SH-SY5Y (cell line): ENCODE measurements around the gene CHP2.

Source experiments
- GATA2 ChIP-seq: IDR thresholded peaks from 2 replicates; pipeline ENCODE4 v1.6.1; 2011; ENCODE audit warnings: mild to moderate bottlenecking, low read depth, low read length
- GATA3 ChIP-seq: IDR thresholded peaks from 2 replicates; pipeline ENCODE4 v1.6.1; 2011; ENCODE audit warnings: low read depth, mild to moderate bottlenecking, low read length, moderate library complexity

The CHP2 gene

GRCh38 chr16:23754594-23755483, at the start of gene CHP2:
Gene CHP2, plus strand, starts transcription at chr16:23755026. Its CDS starts 24 bp downstream, at chr16:23755050.
- TF ChIP-seq GATA3 (no peak), GATA2 (no peak)

DNA sequence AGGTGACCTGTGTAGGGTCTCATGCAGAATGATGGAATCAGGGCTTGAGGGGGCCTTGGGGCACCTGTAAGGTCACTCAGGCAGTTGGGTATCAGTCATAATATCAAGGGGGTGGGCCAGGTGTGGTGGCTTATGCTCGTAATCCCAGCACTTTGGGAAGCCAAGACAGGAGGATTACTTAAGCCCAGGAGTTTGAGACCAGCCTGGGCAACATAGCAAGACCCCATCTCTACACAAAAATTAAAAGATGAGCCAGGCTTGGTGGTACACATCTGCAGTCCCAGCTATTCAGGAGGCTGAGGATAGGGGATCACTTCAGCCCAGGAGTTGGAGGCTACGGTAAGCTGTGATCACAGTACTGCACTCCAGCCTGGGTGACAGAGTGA, 49.3 kb upstream of the CHP2 start:
- TF ChIP-seq GATA3 (no peak), GATA2 (no peak)

- TF ChIP-seq GATA2 (no peak), GATA3 (no peak)
Measured at GRCh38 chr16:23706439-23706838, 48.4 kb upstream of the CHP2 start.

DNA sequence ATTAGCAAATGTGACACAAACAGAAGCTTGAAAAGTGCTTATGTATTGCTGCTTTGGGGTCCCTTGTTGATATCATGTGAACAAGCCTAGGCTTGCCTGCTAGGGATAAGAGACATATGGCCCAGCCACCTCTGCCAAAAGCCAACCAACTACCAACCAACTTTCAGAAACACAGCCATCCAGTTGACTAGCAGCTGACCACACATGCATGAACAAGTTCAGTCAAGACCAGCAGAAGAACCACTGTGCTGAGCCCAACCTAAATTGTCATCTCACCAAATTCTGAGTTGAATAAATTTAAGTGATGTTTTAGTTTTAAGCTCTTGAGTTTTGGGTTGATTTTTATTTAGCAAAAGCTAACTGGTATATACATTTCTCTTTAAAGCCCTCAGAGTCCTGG, 45.3 kb upstream of the CHP2 start:
- TF ChIP-seq GATA2 (no peak), GATA3 (no peak)

DNA sequence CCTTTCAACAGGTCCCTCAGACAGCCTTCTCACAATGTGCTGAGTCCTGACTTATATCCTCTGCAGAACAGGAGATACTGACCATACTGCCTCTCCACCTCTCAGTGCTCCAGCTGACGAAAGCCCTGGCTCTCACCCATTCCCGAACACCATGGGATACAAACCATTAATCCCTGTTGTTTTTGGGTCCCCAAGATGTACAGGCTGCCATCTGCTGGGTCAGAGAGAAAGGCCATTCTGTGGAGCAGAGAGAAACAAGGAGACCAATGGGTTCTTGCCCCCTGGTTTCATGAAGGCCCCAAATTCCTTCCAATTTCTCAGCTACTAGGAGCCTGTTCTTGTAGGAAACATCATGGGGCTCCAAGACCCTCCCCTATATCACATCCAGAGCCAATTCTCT, 44.8 kb upstream of the CHP2 start:
- TF ChIP-seq GATA2 (no peak), GATA3 (no peak)

- no peak for TF ChIP-seq GATA2
- TF ChIP-seq GATA3 = no peak
Measured at GRCh38 chr16:23710504-23710903, 44.3 kb upstream of the CHP2 start.

GRCh38 chr16:23711785-23712184, 43.0 kb upstream of the CHP2 start:
- TF ChIP-seq GATA2 = no peak
- no peak for TF ChIP-seq GATA3

DNA sequence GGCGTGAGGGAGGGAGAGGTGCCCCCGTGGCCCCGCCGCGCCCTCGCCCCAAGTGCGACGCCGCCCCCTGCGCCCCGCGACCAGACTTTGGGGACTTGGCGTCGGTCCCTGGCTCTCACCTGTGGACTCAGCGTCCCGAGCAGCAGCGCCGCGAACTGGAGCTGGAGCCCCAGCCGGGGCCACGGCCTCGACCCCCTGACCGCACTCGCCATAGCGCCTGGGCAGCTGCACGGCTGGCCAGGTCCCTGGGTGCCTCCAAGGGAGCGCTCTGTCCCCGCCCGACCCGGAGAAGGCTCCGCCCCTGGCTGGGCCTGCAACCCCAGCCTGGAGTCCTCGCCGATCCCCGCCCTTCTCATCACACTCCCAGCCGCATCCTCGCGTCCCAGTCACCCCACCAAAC, 41.9 kb upstream of the CHP2 start, which contains the start of gene ERN2:
Gene ERN2 (minus strand): TSS at position 247 of the 400 bp plus-strand sequence. CDS start 35 bp downstream, at position 212.
- TF ChIP-seq GATA3 (no peak), GATA2 (no peak)

DNA sequence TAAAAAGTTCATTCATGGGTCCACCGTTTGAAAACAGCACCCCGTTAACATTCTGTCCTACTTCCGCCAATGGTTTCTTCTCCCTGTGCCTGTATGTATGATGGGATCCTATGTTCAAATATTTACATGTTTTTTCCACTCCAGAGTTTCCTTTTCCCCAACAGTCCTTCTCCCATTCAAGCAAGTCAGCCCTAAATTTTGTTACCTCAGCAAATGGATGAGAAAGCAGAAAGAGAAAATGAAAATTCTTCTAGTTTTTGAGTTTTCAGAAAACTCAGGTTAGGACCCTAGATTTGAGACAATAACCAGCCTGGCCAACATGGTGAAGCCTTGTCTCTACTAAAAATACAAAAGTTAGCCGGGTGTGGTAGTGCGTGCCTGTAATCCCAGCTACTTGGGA, 38.3 kb upstream of the CHP2 start:
- TF ChIP-seq GATA2 (no peak), GATA3 (no peak)

- TF ChIP-seq GATA3 = no peak
- no peak for TF ChIP-seq GATA2
Measured at GRCh38 chr16:23724096-23724784, 30.6 kb upstream of the CHP2 start.

- TF ChIP-seq GATA2 = no peak
- TF ChIP-seq GATA3 = no peak
Measured at GRCh38 chr16:23724785-23725131, 30.1 kb upstream of the CHP2 start.

- TF ChIP-seq GATA2 (no peak), GATA3 (no peak)
Measured at GRCh38 chr16:23726710-23727109, 28.1 kb upstream of the CHP2 start.

- TF ChIP-seq GATA3 = no peak
- TF ChIP-seq GATA2 = no peak
Measured at GRCh38 chr16:23728112-23728477, 26.7 kb upstream of the CHP2 start.

GRCh38 chr16:23729503-23730424, 25.1 kb upstream of the CHP2 start:
- TF ChIP-seq GATA2 (no peak), GATA3 (no peak)
